Activated T-cell treated with anti-CD3 and anti-CD28 coated beads, Interleukin-2, amount 50 U/mL, for 1 hour (primary cell): ENCODE measurements around the gene ZNF747.
A peak's percentile ranks its signal among the peaks of the same experiment; 100 is the strongest.

Source experiments
- DNase-seq: peaks from one replicate; pipeline ENCODE4 v3.0.0-alpha.2; 2020

Gene ZNF747

DNA sequence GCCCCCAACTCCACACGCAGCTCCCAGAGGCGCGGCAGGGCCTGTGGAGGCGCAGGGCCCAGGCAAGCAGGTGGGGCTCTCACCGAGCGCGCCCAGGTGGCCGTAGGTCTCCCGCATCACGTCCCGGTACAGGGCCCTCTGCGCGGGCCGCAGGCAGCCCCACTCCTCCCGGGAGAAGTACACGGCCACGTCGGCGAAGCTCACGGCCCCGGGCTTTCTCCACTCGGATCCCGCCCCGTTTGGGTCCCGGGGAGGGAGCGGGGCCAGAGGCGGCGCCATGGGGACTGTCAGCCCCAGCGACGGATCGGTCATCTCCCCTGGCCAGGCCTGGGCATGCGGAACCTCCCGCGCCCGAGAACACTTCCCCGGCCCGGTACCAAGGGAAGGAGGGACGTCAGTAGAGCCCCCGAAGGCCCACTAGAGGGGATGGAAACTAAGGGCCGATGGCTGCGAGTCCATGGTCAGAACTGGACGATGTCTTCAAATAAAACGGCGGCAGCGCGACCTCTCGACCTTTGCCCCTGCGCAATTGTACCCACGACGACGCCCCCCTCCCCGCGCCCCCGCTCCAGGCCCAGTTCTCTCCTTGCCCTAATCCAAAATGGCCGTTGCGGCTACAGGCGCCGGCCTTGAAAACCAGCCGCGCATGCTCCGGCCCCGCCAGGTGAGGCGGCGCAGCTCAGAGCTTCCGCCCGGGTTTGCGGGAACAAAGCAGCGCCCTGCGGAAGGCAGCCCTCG lies at the start of gene ZNF747:
TSS of gene ZNF747 (minus strand) at position 491 of the 738 bp plus-strand sequence. CDS start at position 312, 179 bp downstream.
- peak; percentile 93 for DNase-seq

DNA sequence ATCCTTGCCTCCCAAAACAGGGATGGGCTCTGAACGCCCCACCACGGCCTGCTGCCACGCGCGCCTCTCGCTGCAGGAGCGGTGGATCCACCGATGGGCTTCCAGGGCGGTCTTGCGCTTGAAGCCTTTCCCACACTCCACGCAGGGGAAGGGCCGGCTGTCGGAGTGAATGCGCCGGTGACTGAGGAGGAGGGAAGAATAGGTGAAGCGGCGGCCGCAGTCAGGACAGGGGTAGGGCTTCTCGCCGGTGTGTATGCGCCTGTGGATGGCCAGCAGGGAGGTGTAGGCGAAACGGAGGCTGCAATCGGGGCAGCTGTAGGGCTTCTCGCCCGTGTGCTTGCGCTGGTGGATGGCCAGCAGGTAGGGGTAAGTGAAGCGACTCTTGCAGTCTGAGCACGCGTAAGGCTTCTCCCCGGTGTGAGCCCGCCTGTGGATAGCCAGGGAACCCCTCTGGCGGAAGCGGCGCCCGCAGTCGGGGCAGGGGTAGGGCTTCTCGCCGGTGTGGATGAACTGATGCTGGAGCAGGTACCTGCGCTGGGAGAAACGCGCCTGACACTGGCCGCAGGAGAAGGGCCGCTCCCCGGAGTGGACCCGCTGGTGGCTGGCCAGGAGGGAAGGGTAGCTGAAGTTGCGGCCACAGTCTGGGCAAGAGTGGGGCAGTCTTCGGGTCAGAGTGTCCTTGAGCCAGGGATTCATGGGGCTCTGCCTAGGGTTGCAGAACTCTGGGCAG lies 48.1 kb upstream of the ZNF747 start:
- no peak for DNase-seq

DNA sequence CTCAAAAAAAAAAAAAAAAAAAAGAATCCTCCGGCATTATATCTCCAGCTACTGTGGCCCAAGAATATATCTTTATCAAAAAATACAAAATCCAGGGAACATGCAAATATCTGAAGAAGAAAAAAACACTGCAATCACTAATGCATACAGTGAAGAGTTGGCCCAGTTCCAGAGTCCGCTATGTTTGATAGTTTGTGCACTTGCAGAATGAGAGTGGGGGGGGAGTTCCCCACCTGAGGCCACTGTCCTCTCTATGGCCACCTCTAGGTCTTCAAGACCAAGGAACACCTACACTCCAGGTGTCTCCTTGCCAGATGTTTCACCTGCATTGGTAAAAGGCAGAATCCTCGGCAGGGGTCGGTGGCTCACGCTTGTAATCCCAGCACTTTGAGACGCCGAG lies 46.8 kb upstream of the ZNF747 start:
- DNase-seq = no peak

DNA sequence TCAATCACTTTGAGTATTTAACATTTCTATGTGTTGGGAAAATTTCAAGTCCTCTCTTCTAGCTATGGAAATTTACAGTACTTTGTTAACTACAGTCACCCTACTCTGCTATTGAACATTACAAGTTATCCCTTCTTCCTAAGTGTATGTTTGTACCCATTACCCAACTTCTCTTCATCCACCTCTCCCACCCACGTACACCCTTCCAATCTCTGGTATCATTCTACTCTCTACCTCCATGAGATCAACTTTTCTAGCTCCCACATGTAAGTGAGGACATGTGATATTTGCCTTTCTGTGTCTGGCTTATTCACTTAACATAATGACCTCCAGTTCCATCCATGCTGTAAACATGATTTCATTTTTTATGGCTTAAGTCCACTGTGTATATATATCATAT lies 40.0 kb upstream of the ZNF747 start:
- DNase-seq = no peak

DNA sequence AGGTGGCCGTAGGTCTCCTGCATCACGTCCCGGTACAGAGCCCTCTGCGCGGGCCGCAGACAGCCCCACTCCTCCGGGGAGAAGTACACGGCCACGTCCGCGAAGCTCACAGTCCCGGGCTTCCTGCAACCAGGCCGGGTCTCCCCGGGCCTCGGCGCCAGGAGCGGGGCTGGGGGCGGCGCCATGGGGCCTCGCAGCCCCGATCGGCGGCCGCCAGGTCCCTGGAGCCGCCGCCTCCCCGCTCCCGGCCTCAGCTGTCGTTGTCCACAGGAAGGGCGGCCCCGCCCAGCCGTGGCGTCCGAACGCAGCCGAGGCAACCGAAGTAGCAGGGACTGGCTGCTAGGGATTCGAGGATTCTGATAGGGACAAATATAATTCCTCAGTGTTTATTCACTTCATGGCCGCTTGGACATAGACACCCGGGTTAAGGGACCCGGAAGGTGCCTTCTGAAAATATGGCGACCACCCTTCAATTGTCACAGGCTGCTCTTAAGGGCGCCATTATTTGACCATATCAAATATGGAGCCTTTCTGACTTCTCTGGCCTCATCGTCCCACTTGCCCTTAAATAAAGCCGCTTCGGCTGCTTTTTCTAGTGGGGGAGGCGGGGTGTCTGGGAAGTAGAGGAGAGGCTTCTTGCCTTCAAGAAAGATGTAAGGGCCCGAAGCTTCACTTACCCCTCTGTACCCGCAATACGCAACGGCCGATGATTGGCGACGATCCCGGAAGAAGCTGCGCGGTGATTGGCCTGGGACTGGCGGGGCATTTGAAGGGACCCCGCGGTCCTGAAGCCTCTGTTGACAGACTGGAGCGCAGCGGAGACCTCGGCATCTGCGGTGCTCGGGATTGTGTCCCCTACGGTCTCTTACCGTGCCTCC lies 37.0 kb upstream of the ZNF747 start, which contains the start of gene ZNF688:
TSS of gene ZNF688 (minus strand) at position 270 of the 878 bp plus-strand sequence. CDS start at position 185, 85 bp downstream.
- peak; percentile 88 for DNase-seq

DNA sequence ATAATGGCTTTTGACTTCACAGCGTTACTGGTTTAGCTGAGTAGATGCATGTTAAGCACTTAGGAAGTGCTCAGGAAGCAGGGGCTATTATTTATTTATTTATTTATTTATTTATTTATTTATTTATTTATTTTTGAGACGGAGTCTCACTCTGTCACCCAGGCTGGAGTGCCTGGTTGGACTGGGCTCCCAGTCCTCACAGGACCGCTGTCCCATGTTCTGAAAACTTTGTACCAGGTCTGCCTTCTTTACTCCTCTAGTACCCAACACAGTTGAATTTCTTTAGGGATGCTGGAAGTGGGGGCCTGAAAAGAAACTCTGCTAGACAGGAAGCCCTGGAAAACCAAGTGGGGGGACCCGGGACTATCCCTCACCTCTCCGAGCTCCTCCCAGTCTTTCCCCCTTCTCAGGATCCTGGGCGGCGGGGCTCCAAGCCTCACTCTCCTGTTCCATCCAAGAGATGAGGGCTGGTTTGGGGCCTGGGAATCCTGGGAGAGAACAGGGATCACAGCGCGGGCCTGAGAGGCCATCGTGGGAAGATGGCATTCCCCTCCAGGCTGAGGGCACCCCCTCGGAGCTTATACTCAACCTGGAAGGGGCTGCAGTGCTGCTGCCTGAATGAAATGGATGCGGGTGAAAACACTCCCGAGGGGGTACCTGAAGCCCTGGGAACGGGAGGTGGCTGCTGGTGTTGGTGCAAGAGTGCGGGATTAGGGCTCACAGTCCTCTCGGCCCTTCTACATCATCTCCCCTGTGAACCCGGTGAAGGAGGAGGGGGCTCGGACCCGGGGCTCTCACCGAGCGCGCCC lies 36.2 kb upstream of the ZNF747 start:
- DNase-seq = no peak

DNA sequence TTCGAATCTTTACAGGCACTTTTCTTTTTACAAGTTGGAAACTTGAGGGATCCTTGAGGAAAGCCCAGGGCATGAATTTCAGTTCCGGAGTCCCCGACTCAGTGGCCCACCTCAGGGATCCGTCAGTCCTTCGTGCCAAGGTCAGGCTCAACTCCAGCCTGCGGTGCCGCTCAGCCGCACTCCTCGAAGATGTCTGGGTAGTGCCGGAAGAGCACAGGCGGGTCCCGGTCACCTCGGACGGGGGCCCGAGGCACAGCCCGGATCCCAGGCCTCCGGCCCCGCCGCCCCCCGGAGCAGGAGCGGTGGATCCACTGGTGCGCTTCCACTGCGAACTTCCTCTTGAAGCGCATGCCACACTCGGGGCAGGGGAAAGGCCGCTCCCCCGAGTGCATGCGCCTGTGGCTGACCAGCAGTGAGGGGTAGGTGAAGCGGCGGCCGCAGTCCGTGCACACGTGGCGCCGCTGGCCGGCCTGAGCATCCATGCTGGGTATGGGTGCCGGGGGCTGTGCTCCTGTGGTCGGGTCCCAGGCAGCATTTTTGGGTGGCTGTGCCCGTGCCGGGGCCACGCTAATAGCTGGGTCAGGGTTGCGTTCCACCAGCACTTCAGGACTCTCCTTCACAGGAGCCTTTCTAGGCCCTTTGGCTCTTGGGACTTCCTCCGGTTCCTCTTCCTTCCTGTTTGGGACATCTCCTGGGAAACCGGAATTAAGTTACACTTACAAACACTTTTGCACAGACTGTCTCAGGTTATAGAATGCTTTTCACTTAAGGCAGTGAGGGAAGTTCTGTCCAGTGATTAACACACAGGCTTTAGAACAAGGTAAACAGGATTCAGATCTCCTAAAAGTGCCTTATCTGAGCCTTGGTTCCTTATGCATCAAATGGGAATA lies 35.3 kb upstream of the ZNF747 start:
- DNase-seq = no peak

DNA sequence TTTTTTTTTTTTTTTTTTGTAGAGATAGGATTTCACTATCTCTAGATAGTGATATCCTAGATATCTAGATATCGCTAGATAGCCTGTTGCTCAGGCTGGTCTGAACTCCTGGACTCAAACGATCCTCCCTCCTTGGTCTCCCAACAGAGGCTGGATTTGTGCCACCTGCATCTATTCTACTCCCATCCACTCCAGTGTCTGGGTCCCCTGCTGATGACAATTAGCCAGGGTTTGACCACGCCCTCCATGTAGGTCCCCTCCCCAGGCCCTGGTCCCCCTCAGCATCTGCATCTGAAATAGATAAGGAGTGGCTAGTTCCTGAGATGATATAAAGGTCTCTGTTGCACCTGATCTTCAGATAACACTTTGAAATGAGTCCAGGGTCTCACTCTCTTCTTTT lies 34.6 kb upstream of the ZNF747 start:
- no peak for DNase-seq

DNA sequence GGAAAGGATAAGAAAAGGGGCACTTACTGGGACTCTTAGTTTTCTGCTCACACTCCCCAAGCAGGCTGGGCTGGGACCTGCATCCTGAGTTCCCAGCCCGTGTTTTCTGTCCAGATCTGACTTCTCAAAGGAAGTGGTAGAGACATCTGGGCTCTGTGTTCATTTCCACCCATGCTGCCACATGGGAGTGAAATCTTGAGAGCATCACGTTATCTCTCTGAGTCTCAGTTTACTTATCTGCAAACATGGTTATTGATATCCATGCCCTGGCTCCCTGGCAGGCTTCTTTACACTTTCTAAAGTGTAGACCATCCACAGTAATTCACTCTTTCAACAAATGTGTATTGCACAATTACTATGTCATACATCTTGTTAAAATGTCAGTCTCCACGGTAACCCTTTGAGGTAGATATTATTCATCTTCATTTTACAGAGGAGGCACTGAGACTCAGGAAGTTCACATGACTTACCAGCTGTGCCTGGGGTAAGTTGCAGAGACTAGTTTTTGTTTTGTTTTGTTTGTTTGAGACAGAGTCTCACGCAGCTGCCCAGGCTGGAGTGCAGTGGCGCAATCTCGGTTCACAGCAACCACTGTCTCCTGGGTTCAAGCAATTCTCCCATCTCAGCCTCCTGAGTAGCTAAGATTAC lies 33.5 kb upstream of the ZNF747 start:
- DNase-seq = peak; percentile 46

DNA sequence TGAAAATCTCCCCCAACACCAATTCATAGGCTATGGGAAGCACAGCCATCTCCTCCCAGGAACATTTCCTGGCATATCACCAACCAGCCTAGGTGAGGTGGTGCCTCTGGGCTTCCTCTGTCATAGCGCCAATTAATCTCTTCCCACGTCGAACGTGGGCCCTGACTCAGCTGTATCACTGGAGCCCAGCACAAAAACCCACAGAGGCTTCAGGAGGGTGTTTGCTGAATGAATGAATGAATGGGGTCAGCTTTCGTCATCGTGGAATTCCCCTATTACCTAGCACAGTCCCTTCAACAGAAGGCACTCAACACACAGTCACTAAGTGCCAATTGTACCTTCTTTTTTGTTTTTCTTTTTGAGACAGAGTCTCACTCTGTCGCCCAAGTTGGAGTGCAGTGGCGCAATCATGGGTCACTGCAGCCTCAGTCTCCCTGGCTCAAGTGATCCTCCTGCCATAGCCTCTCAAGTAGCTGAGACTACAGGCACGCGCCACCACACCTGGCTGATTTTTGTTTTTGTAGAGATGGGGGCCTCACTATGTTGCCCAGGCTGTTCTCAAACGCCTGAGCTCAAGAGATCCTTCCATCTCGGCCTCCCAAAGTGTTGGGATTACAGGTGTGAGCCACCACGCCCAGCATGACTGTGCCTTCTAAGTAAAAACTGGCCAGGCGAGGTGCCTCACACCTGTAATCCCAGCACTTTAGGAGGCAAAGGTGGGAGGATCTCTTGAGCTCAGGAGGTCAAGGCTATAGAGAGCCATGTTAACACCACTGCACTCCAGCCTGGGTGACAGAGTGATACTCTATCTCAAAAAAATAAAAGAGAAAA lies 32.7 kb upstream of the ZNF747 start:
- DNase-seq = peak; percentile 47

DNA sequence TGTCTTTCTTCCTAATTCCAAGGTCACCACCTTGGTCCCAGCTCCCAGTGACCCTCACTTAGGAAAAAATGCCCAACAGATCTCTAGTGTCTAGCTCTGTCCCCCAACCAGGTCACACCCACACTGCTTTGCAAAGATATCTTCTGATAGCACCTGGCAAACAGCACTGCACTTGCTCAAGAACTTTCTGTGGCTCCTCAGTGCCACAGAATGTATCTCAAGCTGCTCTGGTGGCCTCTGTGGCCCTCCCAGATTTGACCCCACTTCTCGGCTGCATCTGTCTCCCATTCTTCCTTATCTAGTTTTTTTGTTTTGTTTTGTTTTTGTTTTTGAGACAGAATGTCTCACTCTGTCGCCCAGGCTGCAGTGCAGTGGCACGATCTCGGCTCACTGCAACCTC lies 31.9 kb upstream of the ZNF747 start:
- no peak for DNase-seq

DNA sequence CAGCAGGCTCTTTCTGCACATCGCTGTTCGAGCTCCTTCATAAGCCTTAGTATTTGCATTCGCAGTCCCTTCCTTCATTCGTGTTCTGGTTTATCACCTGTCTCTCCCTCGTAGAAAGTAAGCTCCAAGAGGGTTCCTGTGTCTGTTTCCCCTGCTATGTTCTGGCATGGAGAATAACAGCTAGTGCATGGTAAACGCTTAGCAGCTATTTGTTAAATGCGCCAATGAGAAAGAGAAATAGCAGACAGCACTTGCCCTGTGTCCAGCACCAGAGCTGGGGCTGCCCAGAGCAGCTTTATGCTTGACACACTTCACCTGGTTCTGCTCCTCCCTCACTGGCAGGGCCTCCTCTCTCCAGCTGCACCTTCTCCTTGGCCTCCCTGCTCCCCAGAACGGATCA lies 31.3 kb upstream of the ZNF747 start:
- DNase-seq = no peak

DNA sequence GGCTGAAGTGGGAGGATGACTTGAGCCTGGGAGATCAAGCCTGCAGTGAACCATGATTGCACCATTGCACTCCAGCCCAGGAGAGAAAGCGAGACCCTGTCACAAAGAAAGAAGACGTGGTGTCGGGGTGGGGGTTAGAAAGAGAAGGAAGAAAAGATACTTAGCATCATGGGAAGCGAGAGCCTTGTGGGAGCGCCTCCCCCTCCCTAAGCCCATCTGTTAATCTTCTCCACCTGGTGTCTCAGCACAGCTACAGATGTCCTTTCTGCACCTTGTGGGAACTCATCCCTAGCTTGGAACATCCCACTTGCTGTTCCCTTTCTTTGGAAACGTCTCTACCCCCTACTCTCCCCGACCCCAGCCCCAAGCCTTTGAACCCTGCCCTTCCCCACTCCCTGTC lies 30.9 kb upstream of the ZNF747 start:
- no peak for DNase-seq

DNA sequence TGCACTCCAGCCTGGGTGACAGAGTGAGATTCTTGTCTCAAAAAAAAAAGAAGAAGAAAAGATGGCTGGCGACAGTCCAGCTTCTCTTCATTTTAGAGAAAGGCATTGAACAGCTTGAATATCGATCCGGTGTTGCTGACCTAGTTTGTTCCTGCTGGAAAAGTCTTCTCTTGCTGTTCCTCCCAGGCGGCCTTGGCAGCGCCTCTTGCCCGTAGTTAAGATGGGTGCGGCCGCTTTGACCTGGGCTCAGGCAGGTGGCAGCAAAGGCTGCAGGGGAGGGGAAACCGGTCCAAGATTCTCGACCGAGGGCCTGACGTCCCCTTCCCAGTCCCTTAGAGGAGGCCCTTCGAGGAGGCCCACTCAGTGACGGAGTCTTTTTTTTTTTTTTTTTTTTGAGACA lies 27.4 kb upstream of the ZNF747 start:
- DNase-seq = no peak

DNA sequence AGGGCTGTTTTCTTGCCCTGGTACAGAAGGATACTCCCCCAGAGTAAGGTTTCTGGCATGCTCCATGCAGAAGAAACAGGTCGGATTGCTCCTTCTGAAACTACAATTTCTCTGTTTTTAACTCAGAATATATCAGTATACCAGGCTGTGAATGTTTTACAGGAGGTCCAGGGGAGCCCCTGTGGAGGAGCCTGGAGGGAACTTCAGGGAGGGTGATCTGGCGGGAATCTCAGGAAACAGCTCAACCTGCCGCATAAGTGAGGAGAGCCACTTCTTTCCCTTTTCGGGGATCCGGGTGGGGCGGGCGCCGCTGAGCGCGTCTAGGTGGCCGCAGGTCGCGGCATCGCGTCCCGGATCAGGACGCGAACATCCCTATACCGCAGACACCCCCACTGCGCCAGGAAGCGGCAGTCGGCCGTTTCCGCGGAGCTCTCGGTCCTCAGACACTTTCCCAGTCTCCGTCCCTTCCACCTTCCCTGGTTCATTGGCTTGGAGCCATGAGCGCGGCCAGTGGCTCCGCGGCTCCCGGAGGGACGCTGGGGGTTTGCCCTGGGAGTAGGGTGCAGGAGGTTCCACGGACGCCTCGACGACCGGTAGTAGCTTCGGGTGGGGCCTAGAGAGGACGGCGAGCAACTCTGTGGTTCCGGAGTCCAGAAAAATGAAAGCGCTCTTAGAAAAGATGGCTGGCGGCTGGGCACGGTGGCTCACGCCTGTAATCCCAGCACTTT lies 26.6 kb upstream of the ZNF747 start:
- DNase-seq = peak; percentile 38

DNA sequence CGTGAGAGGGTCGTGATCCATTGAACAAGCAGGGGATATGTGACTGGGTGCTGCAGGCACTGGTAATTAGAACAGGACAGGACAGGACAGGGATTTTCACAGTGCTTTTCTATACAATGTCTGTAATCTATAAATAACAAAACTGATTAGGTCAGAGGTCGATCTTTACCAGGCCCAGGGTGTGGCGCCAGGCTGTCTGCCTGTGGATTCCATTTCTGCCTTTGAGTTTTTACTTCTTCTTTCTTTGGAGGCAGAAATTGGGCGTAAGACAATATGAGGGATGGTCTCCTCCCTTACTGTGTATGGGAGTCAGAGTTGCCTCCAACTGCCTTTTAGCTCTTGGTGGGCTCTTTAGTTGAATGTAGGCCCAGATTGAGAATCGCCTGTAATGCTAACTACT lies 25.0 kb upstream of the ZNF747 start:
- DNase-seq = no peak

DNA sequence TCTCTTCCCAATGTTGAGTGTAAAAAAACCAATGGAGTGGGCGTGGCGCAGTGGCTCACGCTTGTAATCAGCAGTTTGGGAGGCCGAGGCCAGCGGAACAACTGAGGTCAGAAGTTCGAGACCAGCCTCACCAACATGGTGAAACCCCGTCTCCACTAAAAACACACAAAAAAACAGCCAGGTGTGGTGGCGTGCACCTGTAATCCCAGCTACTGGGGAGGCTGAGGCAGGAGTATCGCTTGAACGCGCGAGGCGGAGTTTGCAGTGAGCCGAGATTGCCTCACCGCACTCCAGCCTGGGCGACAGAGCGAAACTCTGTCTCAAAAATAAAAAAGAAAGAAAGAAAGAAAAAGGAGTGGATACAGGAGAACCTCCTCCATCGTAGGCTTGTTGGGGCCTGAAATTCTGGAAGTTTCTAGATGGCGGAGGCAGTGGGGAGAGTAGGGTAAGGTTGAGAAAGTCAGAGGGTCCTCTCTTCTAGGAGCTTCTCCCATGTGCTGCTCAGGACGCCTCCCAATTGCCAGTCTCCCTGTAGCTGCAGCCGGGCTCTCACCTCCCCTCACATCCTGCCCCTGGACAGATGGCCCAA lies 24.2 kb upstream of the ZNF747 start:
- no peak for DNase-seq

DNA sequence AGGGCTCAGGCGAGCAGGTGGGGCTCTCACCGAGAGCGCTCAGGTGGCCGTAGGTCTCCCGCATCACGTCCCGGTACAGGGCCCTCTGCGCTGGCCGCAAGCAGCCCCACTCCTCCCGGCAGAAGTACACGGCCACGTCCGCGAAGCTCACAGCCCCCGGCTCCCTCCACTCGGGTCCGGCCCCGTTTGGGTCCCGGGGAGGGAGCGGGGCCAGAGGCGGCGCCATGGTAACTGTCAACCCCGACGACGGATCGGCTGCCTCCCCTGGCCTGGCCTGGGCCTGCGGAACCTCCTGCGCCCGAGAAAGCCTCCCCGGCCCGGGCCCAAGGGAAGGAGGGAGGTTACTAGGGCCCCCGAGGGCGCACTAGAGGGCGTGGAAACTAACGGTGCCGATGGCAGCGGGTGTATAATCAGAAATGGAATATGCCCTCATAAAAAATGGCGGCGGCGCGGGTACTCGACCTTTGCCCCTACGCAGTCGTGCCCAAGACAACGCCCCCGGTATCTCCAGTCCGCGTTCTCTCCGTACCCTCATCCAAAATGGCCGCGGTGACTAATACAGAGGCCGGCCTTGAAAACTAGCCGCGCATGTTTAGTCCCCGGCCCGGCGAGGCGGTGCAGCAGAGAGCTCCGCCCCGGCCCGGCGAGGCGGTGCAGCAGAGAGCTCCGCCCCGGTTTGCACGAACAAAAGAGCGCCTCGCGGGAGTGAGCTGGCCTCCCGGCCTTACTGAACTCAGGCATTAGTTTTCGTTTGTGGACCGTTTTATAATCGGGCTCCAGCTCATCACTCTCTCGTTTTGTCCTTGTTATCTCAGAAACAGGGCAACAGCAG lies 23.5 kb upstream of the ZNF747 start, which contains the start of gene ZNF764:
TSS of gene ZNF764 (minus strand) at position 418 of the 832 bp plus-strand sequence. CDS start at position 226, 192 bp downstream.
- DNase-seq = peak; percentile 95
